Activated CD8-positive, alpha-beta T cell treated with anti-CD3 and anti-CD28 coated beads for 36 hours (primary cell): ENCODE measurements around the gene SPCS1. TPM values are rescaled to one million over a fixed set of nuclear protein-coding genes. Genes with fewer than 3 reads are reported as not detected.

Experiments used
- ATAC-seq: fragments of 200-7000 bp; cut with Tn5 transposase; one replicate; pipeline ENCODE4 v1.10.0; 2021; ENCODE audit warnings: mild to moderate bottlenecking, moderate library complexity
- CTCF ChIA-PET: fragments of 350-600 bp; sonication (Branson Sonifier 250); formaldehyde crosslinking; loops from one replicate; lab custom pipeline; 2021; ENCODE audit warnings: antibody characterized with exemption; lab: Charles Lee
- POLR2A ChIA-PET: fragments of 350-600 bp; sonication (Branson Sonifier 250); formaldehyde crosslinking; loops from one replicate; lab custom pipeline; 2021; ENCODE audit warnings: antibody characterized with exemption; lab: Charles Lee
- DNase-seq: peaks from one replicate; pipeline ENCODE4 v3.0.0-alpha.2; 2020
- H3K27ac Mint-ChIP-seq: one replicate; pipeline ENCODE4 v1.8.0; 2021; ENCODE audit warnings: mild to moderate bottlenecking, mixed read lengths
- H3K27me3 Mint-ChIP-seq: one replicate; pipeline ENCODE4 v1.8.0; 2021; ENCODE audit warnings: mixed read lengths
- H3K36me3 Mint-ChIP-seq: one replicate; pipeline ENCODE4 v1.8.0; 2021; ENCODE audit warnings: low read depth, mixed read lengths
- H3K4me1 Mint-ChIP-seq: one replicate; pipeline ENCODE4 v1.8.0; 2021; ENCODE audit warnings: low read depth, mixed read lengths
- H3K4me3 Mint-ChIP-seq: one replicate; pipeline ENCODE4 v1.8.0; 2021; ENCODE audit warnings: mild to moderate bottlenecking, moderate library complexity, mixed read lengths
- H3K9me3 Mint-ChIP-seq: one replicate; pipeline ENCODE4 v1.8.0; 2021; ENCODE audit warnings: mixed read lengths
- intact Hi-C: fragments of 100-400 bp; cut with micrococcal nuclease; formaldehyde crosslinking; loops from one replicate; pipeline ENCODE4 v1.10.0; 2022
- total RNA-seq, 2 experiments: library from RNA; stranded (reverse); gene quantifications; one replicate each; pipeline ENCODE4 v1.2.3, GENCODE V29; 2021
- TF ChIP-seq, protein P1 (sequence below): fragments of 200-600 bp; IDR thresholded peaks from one replicate; pipeline ENCODE4 v1.8.0; 2022; ENCODE audit warnings: antibody characterized with exemption, mild to moderate bottlenecking

Gene SPCS1
- total RNA-seq, 2 experiments from 2014 or later: 116 to 120 TPM

DNA sequence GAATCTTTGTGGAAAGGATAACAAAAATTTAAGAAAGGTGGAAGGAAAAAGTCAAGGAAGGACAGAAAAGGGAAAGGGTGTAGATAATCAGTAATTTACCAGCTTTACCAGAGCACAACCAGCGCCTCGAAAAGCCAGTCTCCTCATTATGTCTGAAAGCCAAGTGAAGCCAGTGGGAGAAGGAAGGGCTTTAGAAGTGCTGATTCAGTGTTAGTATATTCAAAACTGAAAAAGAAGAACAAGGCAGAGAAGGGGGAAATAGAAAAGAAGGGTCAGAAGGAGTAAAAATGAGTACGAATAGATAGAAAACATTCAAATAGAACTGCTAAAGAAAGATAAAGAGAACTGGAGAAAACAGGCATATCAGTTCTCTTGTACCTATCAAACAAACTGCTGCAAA, 24.3 kb upstream of the SPCS1 start:
- CTCF ChIA-PET: interaction anchor here (1.1 kb wide), 1 partner anchor 11 kb away, joined by 5 read pairs; no protein-coding TSS in a partner anchor
- DNase-seq: no peak
- peak overlapping the region; percentile 69 for H3K27ac Mint-ChIP-seq
- H3K4me3 Mint-ChIP-seq: no peak overlapping the region
- intact Hi-C loops: loop anchor here (10.0 kb wide), 1 partner anchor 147 kb away; the partner anchor contains the start of genes NT5DC2 and UQCC5
- no peak for ATAC-seq
- POLR2A ChIA-PET: interaction anchor here (1.2 kb wide), 1 partner anchor 10 kb away, joined by 4 read pairs; no protein-coding TSS in a partner anchor
- TF ChIP-seq, protein P1, sequence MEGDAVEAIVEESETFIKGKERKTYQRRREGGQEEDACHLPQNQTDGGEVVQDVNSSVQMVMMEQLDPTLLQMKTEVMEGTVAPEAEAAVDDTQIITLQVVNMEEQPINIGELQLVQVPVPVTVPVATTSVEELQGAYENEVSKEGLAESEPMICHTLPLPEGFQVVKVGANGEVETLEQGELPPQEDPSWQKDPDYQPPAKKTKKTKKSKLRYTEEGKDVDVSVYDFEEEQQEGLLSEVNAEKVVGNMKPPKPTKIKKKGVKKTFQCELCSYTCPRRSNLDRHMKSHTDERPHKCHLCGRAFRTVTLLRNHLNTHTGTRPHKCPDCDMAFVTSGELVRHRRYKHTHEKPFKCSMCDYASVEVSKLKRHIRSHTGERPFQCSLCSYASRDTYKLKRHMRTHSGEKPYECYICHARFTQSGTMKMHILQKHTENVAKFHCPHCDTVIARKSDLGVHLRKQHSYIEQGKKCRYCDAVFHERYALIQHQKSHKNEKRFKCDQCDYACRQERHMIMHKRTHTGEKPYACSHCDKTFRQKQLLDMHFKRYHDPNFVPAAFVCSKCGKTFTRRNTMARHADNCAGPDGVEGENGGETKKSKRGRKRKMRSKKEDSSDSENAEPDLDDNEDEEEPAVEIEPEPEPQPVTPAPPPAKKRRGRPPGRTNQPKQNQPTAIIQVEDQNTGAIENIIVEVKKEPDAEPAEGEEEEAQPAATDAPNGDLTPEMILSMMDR: no peak
- H3K36me3 Mint-ChIP-seq: peaks cover 45% of the 10 kb centered on the region
- no peaks in the 10 kb centered on the region for H3K27me3 Mint-ChIP-seq
- H3K4me1 Mint-ChIP-seq: peaks cover 41% of the 10 kb centered on the region
- H3K9me3 Mint-ChIP-seq: no peaks in the 10 kb centered on the region

- peaks cover 45% of the 10 kb centered on the region for H3K36me3 Mint-ChIP-seq
- H3K9me3 Mint-ChIP-seq: no peaks in the 10 kb centered on the region
- no peak for ATAC-seq
- TF ChIP-seq, protein P1: no peak
- no peaks in the 10 kb centered on the region for H3K27me3 Mint-ChIP-seq
- peak; percentile 41 for DNase-seq
- peak overlapping the region; percentile 69 for H3K27ac Mint-ChIP-seq
- peaks cover 45% of the 10 kb centered on the region for H3K4me1 Mint-ChIP-seq
- H3K4me3 Mint-ChIP-seq: no peak overlapping the region
- ChIA-PET CTCF (interaction anchor here (1.1 kb wide), 1 partner anchor 11 kb away, joined by 5 read pairs; no protein-coding TSS in a partner anchor), POLR2A (interaction anchor here (1.2 kb wide), 1 partner anchor 9 kb away, joined by 4 read pairs; no protein-coding TSS in a partner anchor)
- intact Hi-C loops: loop anchor here (10.0 kb wide), 1 partner anchor 147 kb away; the partner anchor contains the start of genes NT5DC2 and UQCC5
These were observed 23.9 kb upstream of the SPCS1 start for GRCh38 chr3:52682016-52682415.

GRCh38 chr3:52683611-52684010, 22.3 kb upstream of the SPCS1 start:
- TF ChIP-seq, protein P1: no peak
- Mint-ChIP-seq H3K27ac (peak overlapping the region; percentile 49), H3K4me3 (peak overlapping the region; percentile 31), H3K4me1 (peaks cover 61% of the 10 kb centered on the region), H3K9me3 (no peaks in the 10 kb centered on the region), H3K27me3 (no peaks in the 10 kb centered on the region), H3K36me3 (peaks cover 52% of the 10 kb centered on the region)
- no peak for ATAC-seq
- CTCF ChIA-PET: no interaction called here
- no peak for DNase-seq
- intact Hi-C loops: loop anchor here (10.0 kb wide), 1 partner anchor 149 kb away; the partner anchor contains the start of genes NT5DC2 and UQCC5
- POLR2A ChIA-PET: no interaction called here

GRCh38 chr3:52684184-52684583, 21.7 kb upstream of the SPCS1 start:
- DNase-seq (no peak), ATAC-seq (no peak)
- Mint-ChIP-seq H3K4me3 (peak overlapping the region; percentile 95), H3K9me3 (no peaks in the 10 kb centered on the region), H3K36me3 (peaks cover 52% of the 10 kb centered on the region), H3K27ac (peak overlapping the region; percentile 98), H3K27me3 (no peaks in the 10 kb centered on the region), H3K4me1 (peaks cover 63% of the 10 kb centered on the region)
- ChIA-PET CTCF (no interaction called here), POLR2A (interaction anchor here (1.1 to 10.1 kb wide), 2 partner anchors 11 to 22 kb away, joined by 5 to 101 read pairs; partner anchors contain the start of genes GLT8D1 and SPCS1)
- intact Hi-C loops: loop anchor here (10.0 kb wide), 1 partner anchor 149 kb away; the partner anchor contains the start of genes NT5DC2 and UQCC5
- TF ChIP-seq, protein P1: no peak

DNA sequence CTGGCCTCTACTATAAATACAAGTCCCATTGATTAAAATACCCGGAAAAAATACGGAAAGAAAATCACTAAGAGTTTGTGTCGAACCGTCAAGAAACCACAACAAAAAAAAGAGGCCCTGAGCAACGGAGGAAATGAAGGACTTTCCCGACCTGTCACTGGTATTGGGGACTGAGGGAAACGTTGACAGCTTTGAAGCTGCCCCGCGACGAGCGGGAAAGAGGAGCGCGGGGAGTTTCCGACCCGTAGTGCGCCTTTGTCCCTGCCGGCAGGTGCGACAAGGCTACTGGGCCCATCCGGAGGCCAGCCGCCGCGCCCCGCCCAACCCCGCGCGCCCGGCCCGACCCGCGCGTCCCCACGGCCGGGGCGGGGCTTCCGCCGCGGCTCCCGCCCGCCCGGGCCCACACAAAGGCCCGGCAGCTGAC, 20.6 kb upstream of the SPCS1 start:
- DNase-seq: peak; percentile 89
- Mint-ChIP-seq H3K4me1 (peaks cover 67% of the 10 kb centered on the region), H3K36me3 (peaks cover 58% of the 10 kb centered on the region), H3K27ac (peak overlapping the region; percentile 98), H3K9me3 (no peaks in the 10 kb centered on the region), H3K27me3 (no peaks in the 10 kb centered on the region), H3K4me3 (peak overlapping the region; percentile 95)
- intact Hi-C loops: loop anchor here (10.0 kb wide), 1 partner anchor 150 kb away; the partner anchor contains the start of genes NT5DC2 and UQCC5
- TF ChIP-seq, protein P1: no peak
- POLR2A ChIA-PET: interaction anchor here (1.1 to 10.1 kb wide), 2 partner anchors 10 to 21 kb away, joined by 5 to 101 read pairs; partner anchors contain the start of genes GLT8D1 and SPCS1
- CTCF ChIA-PET: no interaction called here
- ATAC-seq: peak; percentile 82
